ENCODE results near the gene KRTAP4-7.

Gene KRTAP4-7

GRCh38 chr17:41133880-41134735, 50.2 kb downstream of the KRTAP4-7 start:
- H3K27ac ChIP-seq = no peak overlapping the region
- TF ChIP-seq ZFX (IDR thresholded peaks at IDR 0.05; ENCODE audit: borderline replicate concordance) = no peak
- no peak for TF ChIP-seq CTCF (IDR thresholded peaks at IDR 0.05)

All from 22Rv1 (cell line).